NCI-H2081 (cell line): ENCODE measurements around the gene CELA2A.
"Not testable (repeated sequence)": the region's sequence is repeated elsewhere in the genome, so short reads cannot be mapped to it uniquely, and the experiment has no call there.

Source experiments
- DNase-seq, 2 experiments: peaks; one replicate each; lab custom pipeline; 2025; lab: John Stamatoyannopoulos, UW

Gene CELA2A

GRCh38 chr1:15469821-15470448, 13.4 kb downstream of the CELA2A start:
- DNase-seq: not testable (repeated sequence)

- not testable (repeated sequence) for DNase-seq
Measured at GRCh38 chr1:15471067-15471466, 14.5 kb downstream of the CELA2A start.

- DNase-seq: not testable (repeated sequence)
Measured at GRCh38 chr1:15471723-15472122, 15.2 kb downstream of the CELA2A start.

GRCh38 chr1:15472587-15472986, 16.1 kb downstream of the CELA2A start:
- DNase-seq: no peak

GRCh38 chr1:15475752-15476314, 19.3 kb downstream of the CELA2A start, which contains the start of gene CELA2B:
TSS of gene CELA2B (plus strand) at chr1:15476104. CDS start at chr1:15476126, 22 bp downstream.
- DNase-seq: no peak

GRCh38 chr1:15476927-15477326, 20.4 kb downstream of the CELA2A start:
- DNase-seq: no peak

- no peak for DNase-seq
Measured at GRCh38 chr1:15477646-15478212, 21.2 kb downstream of the CELA2A start.

- DNase-seq: no peak
Measured at GRCh38 chr1:15479654-15480347, 23.3 kb downstream of the CELA2A start.

GRCh38 chr1:15482455-15482854, 25.9 kb downstream of the CELA2A start:
- DNase-seq: not testable (repeated sequence)

- DNase-seq: not testable (repeated sequence)
Measured at GRCh38 chr1:15482983-15483543, 26.5 kb downstream of the CELA2A start.

GRCh38 chr1:15483971-15484370, 27.4 kb downstream of the CELA2A start:
- no peak for DNase-seq

- not testable (repeated sequence) for DNase-seq
Measured at GRCh38 chr1:15484443-15484842, 27.9 kb downstream of the CELA2A start.

GRCh38 chr1:15485636-15486035, 29.1 kb downstream of the CELA2A start:
- DNase-seq: no peak

GRCh38 chr1:15486844-15487610, 30.5 kb downstream of the CELA2A start:
- DNase-seq: not testable (repeated sequence)

GRCh38 chr1:15488371-15488770, 31.8 kb downstream of the CELA2A start:
- DNase-seq: no peak

- DNase-seq: no peak
Measured at GRCh38 chr1:15489052-15489736, 32.7 kb downstream of the CELA2A start.

GRCh38 chr1:15491010-15491409, 34.5 kb downstream of the CELA2A start:
- DNase-seq: not testable (repeated sequence)

- no peak for DNase-seq
Measured at GRCh38 chr1:15492596-15492995, 36.1 kb downstream of the CELA2A start.

- DNase-seq: no peak
Measured at GRCh38 chr1:15493869-15494390, 37.4 kb downstream of the CELA2A start.

GRCh38 chr1:15500184-15501178, 43.9 kb downstream of the CELA2A start:
- DNase-seq: no peak
